ENCODE results near the gene TERT.
"Not testable (repeated sequence)": the region's sequence is repeated elsewhere in the genome, so short reads cannot be mapped to it uniquely, and the experiment has no call there.

- not testable (repeated sequence) for TF ChIP-seq CTCF (IDR thresholded peaks at IDR 0.05); EZH2 (IDR thresholded peaks at IDR 0.05; ENCODE audit: borderline replicate concordance, insufficient read depth, low read depth, low read length, poor library complexity, severe bottlenecking)
Measured at GRCh38 chr5:1328237-1329110, 33.6 kb upstream of the TERT start.
